Stimulated activated CD4-positive, alpha-beta T cell treated with anti-CD3 and anti-CD28 coated beads, Interleukin-1b, Interleukin-23, amount 100 ng/mL, for 48 hours (primary cell): ENCODE measurements around the gene CSPG5.

Experiments used
- DNase-seq: peaks from one replicate; pipeline ENCODE4 v3.0.0-alpha.2; 2020

Gene CSPG5, protein sequence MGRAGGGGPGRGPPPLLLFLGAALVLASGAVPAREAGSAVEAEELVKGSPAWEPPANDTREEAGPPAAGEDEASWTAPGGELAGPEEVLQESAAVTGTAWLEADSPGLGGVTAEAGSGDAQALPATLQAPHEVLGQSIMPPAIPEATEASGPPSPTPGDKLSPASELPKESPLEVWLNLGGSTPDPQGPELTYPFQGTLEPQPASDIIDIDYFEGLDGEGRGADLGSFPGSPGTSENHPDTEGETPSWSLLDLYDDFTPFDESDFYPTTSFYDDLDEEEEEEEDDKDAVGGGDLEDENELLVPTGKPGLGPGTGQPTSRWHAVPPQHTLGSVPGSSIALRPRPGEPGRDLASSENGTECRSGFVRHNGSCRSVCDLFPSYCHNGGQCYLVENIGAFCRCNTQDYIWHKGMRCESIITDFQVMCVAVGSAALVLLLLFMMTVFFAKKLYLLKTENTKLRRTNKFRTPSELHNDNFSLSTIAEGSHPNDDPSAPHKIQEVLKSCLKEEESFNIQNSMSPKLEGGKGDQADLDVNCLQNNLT

DNA sequence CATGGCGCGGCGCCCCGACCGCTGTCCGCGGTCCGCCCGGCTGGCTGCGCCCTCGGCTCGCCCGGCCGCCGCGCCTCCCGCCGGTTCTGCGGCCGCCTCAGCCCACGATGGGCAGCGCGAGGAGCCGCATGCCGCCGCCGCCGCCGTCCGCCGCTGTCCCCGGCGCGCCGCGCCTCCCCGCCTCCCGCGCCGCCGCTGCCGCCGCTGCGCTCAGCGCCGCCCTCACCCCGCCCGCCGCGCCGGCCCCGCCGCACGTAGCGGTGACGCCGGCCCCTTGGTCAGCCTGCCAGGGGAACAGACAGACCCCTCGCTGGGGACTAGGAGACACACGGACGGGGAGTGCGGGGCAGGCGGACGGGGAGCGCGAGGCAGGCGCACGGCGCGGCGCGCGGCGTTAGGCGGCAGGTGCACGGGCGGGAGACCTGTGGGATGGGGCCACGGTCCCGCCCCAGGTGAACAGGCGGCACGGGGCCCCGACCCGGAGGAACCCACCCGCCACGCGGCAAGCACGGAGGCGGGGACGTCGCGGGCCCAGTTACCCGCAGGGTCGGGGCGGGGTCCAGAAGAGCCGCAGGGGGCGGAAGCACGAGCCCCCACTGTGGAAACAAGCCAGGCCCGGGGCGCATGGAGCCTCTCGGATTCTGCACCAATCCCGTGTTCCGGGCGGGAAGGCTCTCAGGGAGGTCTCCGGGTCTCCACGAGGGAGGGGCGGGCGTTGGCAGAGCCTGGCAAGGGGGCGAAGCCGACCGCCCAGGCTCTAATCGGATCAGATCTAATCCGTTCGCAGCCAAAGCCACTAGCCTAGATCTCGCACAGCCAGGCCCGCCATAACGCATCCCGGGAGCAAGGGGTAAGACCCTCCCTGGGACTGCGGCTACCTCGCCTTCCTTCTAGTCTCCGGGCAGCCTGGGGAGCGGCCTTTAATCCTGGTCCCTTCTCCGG is at the start of gene CSPG5:
Gene CSPG5 (minus strand): TSS at position 175 of the 942 bp plus-strand sequence. CDS start 172 bp downstream, at position 3.
- DNase-seq, result no peak

DNA sequence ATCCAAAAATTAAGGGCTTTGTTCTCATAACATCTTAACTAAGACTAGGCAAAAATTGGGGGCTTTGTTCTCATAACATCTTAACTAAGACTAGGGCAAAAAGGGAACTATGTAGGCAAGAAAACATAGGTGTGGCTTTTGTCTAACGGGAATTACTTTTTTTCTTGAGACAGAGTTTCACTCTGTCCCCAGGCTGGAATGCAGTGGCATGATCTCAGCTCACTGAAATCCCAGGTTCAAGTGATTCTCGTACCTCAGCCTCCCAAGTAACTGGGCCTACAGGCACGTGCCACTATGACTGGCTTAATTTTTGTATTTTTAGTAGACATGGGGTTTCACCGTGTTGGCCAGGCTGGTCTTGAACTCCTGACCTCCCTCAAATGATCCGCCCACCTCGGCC is 49.8 kb upstream of the CSPG5 start:
- no peak for DNase-seq

DNA sequence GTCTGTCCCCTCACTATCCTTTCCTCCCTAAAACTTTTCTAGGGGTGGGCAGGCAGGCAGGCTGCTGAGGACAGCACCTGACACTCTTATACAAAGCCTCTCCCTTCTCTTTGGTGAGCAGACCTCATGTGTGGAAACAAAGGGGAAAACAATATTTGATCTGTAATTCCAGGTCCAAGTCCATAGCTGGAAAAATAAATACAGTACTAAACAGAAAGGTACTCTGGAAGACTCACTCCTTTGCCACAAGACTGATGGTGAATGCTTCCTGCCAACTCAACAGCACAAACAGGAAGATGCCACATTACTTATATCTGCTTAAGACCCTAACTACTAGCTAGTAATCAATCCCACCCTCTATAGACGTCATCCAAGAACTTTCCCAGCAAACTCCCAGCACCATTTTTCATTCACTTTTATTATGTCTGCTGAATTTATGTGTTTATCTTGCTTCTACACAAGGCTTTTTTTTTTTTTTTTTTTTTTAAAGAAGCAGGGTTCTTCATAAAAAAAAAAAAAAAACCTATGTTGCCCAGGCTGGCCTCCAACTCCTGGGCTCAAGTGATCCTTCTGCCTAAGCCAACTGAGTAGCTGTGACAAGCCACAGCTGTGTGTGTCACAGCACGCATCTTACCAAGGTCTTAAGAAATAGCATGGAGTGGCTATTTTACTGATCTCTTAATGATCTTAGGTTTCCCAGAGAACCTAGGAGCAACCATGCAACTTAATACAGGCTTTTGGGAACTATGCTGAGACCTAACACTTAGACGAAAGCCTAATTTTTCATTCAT is 44.2 kb upstream of the CSPG5 start:
- no peak for DNase-seq

DNA sequence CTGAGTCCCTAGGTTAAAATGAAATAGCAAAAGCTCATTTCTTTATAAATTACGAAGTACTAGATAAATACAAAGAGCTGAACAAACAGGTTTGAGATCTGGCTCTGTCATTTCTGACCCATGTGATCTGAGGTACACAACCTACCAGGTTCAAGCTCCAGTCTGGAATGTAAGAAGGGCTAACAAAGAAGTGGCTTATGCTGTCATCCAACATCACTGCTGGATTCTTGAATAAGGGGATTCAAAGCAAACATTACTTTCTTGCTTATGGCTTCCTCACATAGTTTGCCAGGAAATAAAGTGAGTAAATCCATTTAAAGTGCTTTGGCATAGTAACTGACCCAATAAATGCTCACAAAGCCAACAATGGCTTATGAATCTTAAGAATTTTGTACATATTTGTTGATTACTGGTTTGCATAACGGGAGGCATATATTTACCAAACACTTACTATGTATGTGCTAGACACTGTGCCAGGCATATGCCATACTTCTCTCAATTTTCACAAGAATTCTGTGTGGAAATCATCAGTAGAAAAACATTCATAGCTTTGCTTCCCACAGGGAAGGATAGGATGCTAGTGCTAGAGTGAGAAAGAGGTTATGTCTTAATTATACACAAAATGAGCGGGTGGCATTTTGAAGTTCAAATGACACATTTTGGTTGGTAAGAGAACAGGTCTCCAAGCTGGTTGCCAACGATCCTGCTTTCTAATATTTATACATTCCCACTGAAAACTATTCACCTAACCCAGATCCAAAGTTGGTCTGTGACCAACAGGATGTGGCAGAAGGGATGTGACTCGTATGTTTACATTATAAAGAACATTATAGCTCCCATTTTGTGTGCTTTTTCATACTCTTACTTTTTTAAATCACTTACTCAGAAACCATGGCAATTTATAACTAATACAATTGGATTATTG is 38.7 kb upstream of the CSPG5 start:
- DNase-seq, result no peak

DNA sequence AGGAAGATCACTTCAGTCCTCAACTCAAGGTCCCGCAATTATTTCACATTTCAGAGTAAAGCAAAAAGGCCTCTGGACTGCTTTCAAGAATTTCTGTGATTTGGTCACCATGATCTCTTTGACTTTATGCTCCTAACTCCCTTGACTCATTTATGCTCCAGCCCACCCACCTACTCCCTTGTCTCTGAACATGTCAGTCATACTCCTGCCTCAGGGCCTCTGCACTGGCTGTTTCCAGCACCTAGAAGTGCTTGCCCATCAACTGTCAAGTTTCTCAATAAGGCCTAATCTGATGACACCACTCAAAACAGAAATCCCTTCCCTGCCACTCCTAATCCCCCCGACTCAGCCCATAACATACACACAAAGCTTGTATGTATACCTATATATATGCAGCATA is 36.1 kb upstream of the CSPG5 start:
- no peak for DNase-seq

DNA sequence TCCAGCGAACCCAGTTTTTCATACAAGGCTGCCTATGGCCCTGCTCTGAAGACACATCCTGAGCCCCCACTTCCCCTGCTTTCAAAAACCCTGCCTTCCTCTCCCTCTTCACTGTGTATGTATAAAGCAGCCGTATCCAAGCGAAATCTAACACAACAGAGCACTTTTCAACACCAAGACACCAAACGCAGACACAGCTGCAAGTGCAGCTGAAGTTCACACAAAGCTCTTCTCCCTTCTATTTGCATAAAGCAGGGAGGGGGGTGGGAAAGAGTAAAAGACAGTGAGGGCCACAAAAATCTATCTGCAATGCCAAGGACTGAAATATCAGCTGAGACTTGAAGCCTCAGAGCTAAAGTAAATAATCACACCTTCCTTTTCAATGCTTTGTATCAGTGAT is 35.1 kb upstream of the CSPG5 start:
- no peak for DNase-seq

DNA sequence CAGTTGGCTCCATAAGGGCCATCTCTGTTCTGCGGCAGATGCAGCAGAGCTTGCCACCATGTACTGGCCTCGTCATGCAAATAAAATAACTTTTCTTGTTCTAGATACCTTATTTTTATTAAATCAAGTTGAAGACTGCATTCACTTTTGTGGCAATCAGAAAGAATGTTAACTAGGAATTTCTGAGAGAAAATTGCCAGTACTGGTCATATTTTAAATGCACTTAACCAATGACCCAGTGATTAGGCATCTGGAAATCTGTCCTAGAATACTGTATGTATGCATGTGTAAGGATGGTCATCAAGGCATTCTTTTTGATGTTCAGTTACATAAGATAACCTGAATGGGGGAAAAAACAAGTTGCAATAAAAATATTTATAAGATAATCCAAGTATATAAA is 34.2 kb upstream of the CSPG5 start:
- DNase-seq, result no peak

DNA sequence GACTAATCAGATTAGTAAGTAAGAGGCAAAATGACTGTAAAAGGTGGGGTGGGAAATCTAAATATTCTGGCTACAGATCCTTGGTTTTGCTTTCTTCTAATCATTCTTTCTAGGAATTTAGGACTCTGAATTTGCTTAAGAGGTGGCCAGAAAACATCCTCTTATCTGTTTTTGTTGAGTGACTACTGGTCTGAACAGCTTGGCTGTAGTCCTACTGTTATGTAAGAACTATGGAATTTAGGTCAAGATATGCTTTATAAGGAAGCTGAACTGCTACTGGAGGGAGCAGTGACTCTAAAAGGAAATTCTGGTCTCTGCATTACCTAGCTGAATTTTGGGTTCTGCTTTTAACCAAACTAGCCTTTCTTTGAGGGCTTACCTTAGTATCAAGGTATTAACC is 33.5 kb upstream of the CSPG5 start:
- DNase-seq, result no peak

DNA sequence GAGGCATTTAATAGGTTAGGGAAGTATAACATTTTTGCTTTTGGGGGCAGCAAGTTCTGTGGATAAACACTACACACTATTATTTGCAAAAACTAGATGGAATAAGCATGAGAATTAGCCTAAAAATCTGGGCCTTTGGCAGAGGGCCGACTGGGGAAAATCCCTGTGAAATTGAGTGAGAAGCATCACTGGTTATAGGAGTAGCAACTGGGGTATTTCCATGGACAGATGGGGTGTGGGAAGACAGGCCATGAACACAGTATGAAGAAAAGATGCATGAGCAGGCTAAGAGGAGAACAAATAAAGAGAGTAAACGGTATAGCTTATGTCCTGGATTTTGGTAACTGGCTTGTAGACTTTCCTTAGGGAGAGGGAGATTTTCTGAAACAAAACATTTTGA is 32.9 kb upstream of the CSPG5 start:
- no peak for DNase-seq

DNA sequence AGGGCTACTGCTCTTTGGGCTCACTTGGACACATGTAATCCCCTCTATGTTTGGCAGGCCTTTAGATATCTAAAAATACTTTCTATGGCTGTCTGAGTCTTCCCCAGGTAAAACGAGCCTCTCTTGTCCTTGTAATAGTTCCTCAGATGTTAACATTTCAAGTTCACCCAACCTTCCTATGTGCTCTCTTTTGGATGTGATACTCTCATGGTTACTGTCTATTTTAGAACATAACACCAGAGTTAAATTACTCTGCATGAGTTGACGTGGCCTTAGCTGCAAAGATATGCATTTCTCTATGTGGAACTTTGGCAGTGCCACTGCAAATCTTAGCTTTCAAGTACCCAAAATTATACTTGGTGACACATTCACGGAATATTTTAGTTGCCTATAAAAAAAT is 31.9 kb upstream of the CSPG5 start:
- no peak for DNase-seq

DNA sequence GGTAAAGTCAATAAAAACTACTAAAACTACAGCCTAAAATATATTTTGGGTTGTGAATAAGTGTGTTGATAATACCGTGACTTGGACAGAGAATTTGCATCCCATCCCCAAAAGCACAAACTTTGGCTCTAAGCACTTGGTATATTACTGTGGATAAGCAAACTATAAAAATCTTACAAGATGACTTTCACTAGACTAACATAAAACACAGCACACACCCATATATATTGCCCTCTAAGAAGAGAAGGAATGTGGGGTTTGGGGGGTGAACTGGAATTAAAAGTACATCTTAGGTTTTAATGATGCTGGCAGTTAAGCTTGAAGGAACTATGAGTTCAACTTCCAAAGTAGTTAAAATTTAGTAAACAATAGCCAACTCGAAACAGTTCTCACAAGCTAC is 28.7 kb upstream of the CSPG5 start:
- DNase-seq, result no peak

DNA sequence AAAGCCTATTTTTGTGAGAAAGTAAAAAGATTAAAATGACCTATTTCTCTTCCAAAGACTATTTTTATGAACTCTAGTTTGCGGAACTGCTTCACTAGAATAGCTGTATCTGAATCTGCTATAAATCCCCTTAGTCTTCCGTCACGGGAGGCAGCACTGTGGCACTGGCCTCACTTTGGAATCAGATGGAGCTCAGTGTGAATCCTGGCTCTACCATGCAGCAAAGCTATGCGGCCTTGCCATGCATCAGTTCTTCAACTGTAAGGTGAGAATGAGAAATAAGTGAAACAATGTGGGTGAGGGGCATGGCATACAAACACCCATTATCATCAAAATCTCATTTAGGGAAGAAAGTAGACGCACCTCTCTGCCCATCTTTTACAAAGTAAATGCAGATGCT is 27.5 kb upstream of the CSPG5 start:
- DNase-seq, result no peak

DNA sequence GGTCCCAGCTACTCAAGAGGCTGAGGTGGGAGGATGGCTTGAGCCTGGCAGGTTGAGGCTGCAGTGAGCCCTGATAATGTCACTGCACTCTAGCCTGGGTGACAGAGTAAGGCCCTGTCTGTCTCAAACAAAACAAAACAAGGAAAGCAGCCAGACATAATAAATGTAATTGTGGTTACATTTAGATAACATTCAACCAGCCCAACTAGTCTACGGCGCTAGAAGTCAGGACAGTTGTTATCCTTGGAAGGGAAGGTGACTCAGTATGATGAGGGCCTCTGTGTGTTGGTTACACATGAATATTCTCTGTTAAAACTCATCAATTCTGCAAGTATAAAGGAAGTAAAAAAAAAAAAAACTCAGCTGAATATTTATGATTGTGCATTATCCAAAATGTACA is 27.0 kb upstream of the CSPG5 start:
- DNase-seq, result no peak

DNA sequence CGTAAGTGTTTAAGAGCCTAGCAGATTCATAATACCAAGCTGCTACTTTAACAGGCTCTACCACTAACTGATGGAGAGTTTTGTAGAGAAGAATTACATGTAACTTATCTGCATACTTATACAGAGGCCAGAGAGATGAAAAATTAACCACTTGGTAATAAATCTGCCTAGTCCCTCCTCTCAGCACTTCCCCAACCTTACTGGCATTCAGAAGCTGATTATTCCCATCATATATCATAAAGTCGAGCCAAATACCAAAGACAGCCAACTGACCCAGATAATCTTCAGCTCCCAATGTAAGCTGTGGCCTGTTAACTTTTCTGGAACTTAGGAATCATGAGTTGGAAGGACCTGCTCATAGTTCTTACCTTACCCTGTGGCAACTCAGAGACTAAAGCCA is 25.5 kb upstream of the CSPG5 start:
- DNase-seq, result no peak

DNA sequence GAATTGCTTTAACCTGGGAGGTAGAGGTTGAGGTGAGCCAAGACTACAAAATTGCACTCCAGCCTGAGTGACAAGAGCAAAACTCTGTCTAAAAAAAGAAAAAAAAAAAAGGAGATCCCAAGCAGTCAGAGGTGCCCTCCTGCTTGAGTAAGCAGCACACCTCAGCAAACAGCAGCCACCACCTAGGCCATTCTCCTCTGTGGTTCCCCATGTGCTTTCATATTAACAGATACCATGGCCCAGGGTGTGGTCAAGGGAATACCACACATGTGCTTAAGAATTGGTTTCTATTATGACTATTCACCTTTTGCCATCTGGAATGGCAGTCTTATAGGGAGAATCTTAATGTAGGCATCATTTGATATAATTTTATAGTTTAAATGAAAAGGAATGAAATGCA is 24.7 kb upstream of the CSPG5 start:
- DNase-seq, result no peak

DNA sequence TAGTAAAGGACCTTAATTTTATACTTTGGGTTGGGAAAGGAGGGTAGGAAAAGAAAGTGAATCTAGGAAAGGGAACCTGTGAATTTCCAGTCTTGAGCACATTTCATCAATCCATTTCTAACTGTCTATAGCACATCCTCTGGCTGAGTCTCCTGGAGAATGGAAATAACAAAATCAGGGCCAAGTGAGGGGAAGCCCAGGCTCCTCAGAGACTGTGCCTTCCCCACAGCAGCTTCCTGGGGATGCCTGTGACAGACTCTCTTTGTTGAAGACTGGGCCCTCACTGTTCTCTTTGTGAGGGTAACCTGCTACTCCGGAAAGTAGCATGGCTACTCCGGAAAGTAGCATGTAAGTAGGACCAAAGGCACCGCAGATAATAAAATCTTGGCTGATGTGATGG is 22.6 kb upstream of the CSPG5 start:
- DNase-seq, result no peak

DNA sequence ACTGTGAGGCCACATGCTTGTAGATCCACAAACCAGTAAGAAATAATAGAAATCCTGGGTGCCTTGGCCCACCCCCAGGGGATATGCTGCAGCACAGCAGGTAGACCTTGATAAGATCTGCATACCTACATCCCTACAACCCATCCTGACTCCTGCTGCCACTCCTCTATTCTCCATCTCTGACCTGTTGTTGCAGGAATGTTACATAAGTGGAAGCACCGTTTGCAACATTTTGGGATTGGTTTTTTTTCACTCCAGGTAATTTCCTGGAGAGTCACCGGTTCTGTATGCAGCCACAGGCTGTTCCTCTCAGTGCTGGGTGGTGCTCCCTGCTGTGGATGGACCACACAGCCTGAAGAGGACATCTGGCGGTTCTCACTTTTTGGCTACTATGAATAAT is 16.1 kb upstream of the CSPG5 start:
- DNase-seq, result no peak

DNA sequence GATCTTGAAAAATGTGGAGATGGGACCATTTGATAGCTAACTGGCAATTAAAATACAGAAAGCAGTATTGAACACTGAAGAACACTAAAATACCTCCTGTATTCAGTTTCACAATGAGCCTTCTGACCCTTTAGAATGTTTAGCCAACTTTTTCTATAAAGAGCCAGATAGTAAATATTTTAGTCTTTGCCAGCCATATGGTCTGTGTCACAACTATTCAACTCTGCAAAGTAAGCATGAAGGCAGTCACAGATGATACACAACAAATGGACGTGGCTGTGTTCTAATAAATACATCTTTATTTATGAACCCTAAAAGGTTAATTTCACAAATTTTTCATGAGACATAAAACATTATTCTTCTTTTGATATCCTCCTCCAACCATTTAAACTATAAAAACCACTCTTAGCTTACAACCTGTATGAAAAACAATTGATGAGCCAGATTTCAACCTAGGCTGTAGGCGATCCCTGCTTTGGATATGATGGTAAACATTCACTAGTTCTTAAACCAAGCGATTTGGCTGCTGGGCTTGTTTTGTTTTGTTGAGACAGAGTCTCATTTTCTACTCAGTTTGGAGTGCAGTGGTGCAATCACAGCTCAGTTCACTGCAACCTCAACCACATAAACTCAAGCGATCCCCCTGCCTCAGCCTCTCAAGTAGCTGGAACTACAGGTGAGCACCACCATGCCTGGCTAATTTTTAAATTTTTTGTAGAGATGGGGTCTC is 13.6 kb upstream of the CSPG5 start:
- no peak for DNase-seq

DNA sequence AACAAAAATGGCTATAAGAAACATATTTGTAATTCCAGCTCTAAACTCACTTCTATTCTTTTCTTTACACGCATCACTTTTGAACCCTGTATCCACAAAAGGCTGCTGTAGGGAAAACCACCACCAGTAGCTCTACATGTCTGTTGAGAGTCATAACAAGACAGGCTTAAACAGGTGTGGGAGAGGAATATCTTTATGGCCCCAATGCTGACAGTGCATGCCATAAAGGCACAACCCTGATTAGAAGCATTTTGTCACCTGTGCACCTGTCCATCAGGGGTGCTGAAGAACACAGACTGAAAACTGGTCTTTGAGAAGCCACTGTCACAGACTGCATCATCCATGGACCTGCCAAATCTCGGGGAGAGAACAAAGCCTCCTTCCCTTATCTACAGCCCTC is 11.6 kb upstream of the CSPG5 start:
- DNase-seq, result no peak

DNA sequence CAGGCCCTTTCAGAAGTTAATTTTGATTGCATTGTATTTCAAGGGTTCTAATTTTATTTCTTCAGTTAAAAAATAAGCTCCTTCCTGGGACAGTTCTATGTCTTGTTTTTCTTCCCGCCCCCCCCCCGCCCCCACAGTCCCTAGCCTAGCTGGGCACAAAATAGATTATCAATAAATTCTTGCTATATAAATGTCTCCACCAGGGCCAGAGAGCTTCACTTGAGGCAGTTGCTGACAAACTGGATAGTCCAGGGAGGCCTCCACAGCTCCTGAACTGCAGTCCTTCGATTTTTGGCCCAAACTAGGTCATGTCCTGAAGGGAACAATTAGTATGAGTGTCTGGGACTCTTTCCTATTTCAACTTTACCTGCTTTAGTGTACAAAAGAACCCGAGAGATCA is 9.9 kb upstream of the CSPG5 start:
- no peak for DNase-seq

DNA sequence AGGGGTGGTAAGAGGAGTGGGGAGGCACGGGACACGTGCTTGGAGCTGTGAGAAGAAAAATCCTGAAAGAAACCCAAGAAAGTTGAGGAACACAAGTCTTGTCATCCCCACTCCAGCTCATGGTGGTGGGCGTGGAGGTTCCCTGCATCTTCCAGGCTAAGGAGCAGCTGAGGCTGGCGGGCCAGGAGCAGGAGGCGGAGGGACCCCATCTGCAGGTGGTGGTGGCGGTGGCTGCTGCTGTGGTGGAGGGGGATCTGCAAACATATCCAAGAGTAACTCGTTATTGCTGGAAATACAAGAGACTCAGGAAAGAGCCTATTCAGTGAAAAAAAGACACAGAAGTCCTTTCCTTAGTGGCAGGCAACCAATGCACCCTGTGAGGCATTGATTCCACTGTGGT is 9.4 kb upstream of the CSPG5 start:
- DNase-seq, result no peak
